H1 (cell line): ENCODE results near the gene RPP14. TPM values are rescaled to one million over a fixed set of nuclear protein-coding genes. Genes with fewer than 3 reads are reported as not detected.

Source experiments
- CTCF ChIA-PET: fragments of 300-600 bp; sonication (Branson Sonifier 250); formaldehyde crosslinking; loops from one replicate; lab custom pipeline; 2021; ENCODE audit not compliant: partially characterized antibody; lab: Charles Lee
- POLR2A ChIA-PET: fragments of 300-600 bp; sonication (Branson Sonifier 250); formaldehyde crosslinking; loops from one replicate; lab custom pipeline; 2021; ENCODE audit warnings: inconsistent platforms; ENCODE audit not compliant: partially characterized antibody; lab: Charles Lee
- DNase-seq, 2 experiments: peaks; one replicate each; pipeline versions ENCODE4 v3.0.0 to v3.0.0-alpha.2; 2010 to 2022; ENCODE audit warnings: low spot score in 2 of 2, low read depth in 1 of 2, mixed read lengths in 1 of 2
- FAIRE-seq: peaks from 2 replicates; lab custom pipeline; 2011; peaks lifted over from hg19 to GRCh38; lab: Jason Lieb, UNC
- H2AFZ ChIP-seq: 2 replicates; pipeline ENCODE4 v1.8.1; 2012; ENCODE audit warnings: low read length, inconsistent platforms
- H2AK5ac ChIP-seq: 2 replicates; pipeline ENCODE4 v1.6.1; 2013; ENCODE audit warnings: low read depth, low read length
- H2BK120ac ChIP-seq: replicated peaks from 2 replicates; pipeline ENCODE3; 2013; ENCODE audit warnings: low read depth, low read length, inconsistent platforms
- H2BK12ac ChIP-seq: 2 replicates; pipeline ENCODE4 v1.6.1; 2013; ENCODE audit warnings: low read depth, low read length
- H2BK15ac ChIP-seq: 2 replicates; pipeline ENCODE4 v1.6.1; 2013; ENCODE audit warnings: low read length
- H2BK20ac ChIP-seq: 2 replicates; pipeline ENCODE4 v1.6.1; 2013; ENCODE audit warnings: low read length
- H2BK5ac ChIP-seq: 2 replicates; pipeline ENCODE4 v1.6.1; 2013; ENCODE audit warnings: low read depth, low read length
- H3K14ac ChIP-seq: 2 replicates; pipeline ENCODE4 v1.6.1; 2013; ENCODE audit warnings: inconsistent platforms; ENCODE audit not compliant: insufficient read length
- H3K18ac ChIP-seq: 2 replicates; pipeline ENCODE4 v1.6.1; 2013; ENCODE audit warnings: low read length; ENCODE audit errors: extremely low read depth
- H3K23ac ChIP-seq: 2 replicates; pipeline ENCODE4 v1.6.1; 2013; ENCODE audit warnings: inconsistent platforms; ENCODE audit not compliant: insufficient read length
- H3K23me2 ChIP-seq: 2 replicates; pipeline ENCODE4 v1.6.1; 2013; ENCODE audit warnings: low read depth, low read length
- H3K27ac ChIP-seq: 2 replicates; pipeline ENCODE4 v1.6.1; 2011; ENCODE audit warnings: low read depth, low read length, inconsistent platforms
- H3K27me3 ChIP-seq, 4 experiments: replicated peaks in 1 of 4; 1 replicate in 1 of 4; 2 replicates in 3 of 4; pipeline versions ENCODE4 v1.6.1 to v1.8.1; 2011 to 2013; ENCODE audit warnings: low read length in 3 of 4, mild to moderate bottlenecking in 3 of 4, inconsistent platforms in 2 of 4, mixed read lengths in 2 of 4, moderate library complexity in 1 of 4; ENCODE audit not compliant: control insufficient read depth in 3 of 4, insufficient read depth in 3 of 4; ENCODE audit errors: extremely low read depth in 1 of 4
- H3K36me3 ChIP-seq, 4 experiments: 2 replicates each; pipeline versions ENCODE4 v1.6.1 to v1.8.1; 2011 to 2013; ENCODE audit warnings: mild to moderate bottlenecking in 4 of 4, low read length in 3 of 4, moderate library complexity in 2 of 4, control low read depth in 1 of 4, inconsistent platforms in 1 of 4; ENCODE audit not compliant: insufficient read depth in 4 of 4, control insufficient read depth in 2 of 4
- H3K4ac ChIP-seq: replicated peaks from 2 replicates; pipeline ENCODE3; 2013; ENCODE audit warnings: low read length, low read depth, mixed read lengths, inconsistent platforms; ENCODE audit not compliant: insufficient read length
- H3K4me1 ChIP-seq, 4 experiments: replicated peaks in 1 of 4; 1 replicate in 1 of 4; 2 replicates in 3 of 4; pipeline versions ENCODE4 v1.6.1 to v1.8.1; 2011 to 2013; ENCODE audit warnings: low read length in 3 of 4, inconsistent platforms in 2 of 4, mixed read lengths in 1 of 4; ENCODE audit not compliant: insufficient read depth in 4 of 4, control insufficient read depth in 3 of 4
- H3K4me2 ChIP-seq, 2 experiments: 2 replicates each; pipeline versions ENCODE4 v1.6.1 to v1.8.1; 2011 to 2013; ENCODE audit warnings: low read depth in 2 of 2, low read length in 2 of 2, control low read depth in 1 of 2, inconsistent platforms in 1 of 2, mild to moderate bottlenecking in 1 of 2; ENCODE audit not compliant: insufficient read depth in 1 of 2
- H3K4me3 ChIP-seq, 4 experiments: fragments of 200-600, 300-600 bp in 1 of 4; sonication (generic), shearing (Covaris generic), sonication (Bioruptor Twin) in 1 of 4; 2 replicates each; pipeline versions ENCODE4 v1.5.1 to v1.8.1; 2011 to 2016; ENCODE audit warnings: low read length in 4 of 4, low read depth in 3 of 4, control low read depth in 2 of 4, inconsistent platforms in 2 of 4, mild to moderate bottlenecking in 2 of 4, mixed read lengths in 1 of 4, moderate library complexity in 1 of 4; ENCODE audit not compliant: insufficient read depth in 2 of 4; ENCODE audit errors: extremely low read depth in 1 of 4
- H3K56ac ChIP-seq: replicated peaks from 2 replicates; pipeline ENCODE3; 2013; ENCODE audit warnings: low read depth, mild to moderate bottlenecking, mixed read lengths, low read length, inconsistent platforms; ENCODE audit not compliant: insufficient read length
- H3K79me1 ChIP-seq: 2 replicates; pipeline ENCODE4 v1.6.1; 2013; ENCODE audit warnings: low read depth, low read length, control low read depth
- H3K79me2 ChIP-seq, 2 experiments: 2 replicates each; pipeline versions ENCODE4 v1.6.1 to v1.8.1; 2012 to 2013; ENCODE audit warnings: low read length in 2 of 2, mild to moderate bottlenecking in 2 of 2, inconsistent platforms in 1 of 2; ENCODE audit not compliant: insufficient read depth in 2 of 2, control insufficient read depth in 1 of 2
- H3K9ac ChIP-seq, 4 experiments: replicated peaks in 1 of 4; 1 replicate in 1 of 4; 2 replicates in 3 of 4; pipeline versions ENCODE4 v1.6.1 to v1.8.1; 2011 to 2013; ENCODE audit warnings: low read depth in 3 of 4, low read length in 3 of 4, control low read depth in 2 of 4, mild to moderate bottlenecking in 2 of 4, moderate library complexity in 2 of 4, inconsistent platforms in 1 of 4; ENCODE audit errors: extremely low read depth in 1 of 4
- H3K9me3 ChIP-seq, 2 experiments: 2 replicates each; pipeline versions ENCODE4 v1.6.1 to v1.8.1; 2012 to 2013; ENCODE audit warnings: mild to moderate bottlenecking in 2 of 2, moderate library complexity in 2 of 2, control low read depth in 1 of 2, inconsistent platforms in 1 of 2, low read depth in 1 of 2, low read length in 1 of 2, mixed read lengths in 1 of 2; ENCODE audit not compliant: insufficient read depth in 2 of 2
- H4K20me1 ChIP-seq, 2 experiments: replicated peaks in 1 of 2; 2 replicates each; pipeline versions ENCODE3 to v1.8.1; 2011 to 2013; ENCODE audit warnings: inconsistent platforms in 2 of 2, low read length in 2 of 2, mild to moderate bottlenecking in 1 of 2; ENCODE audit not compliant: insufficient read depth in 2 of 2, control insufficient read depth in 1 of 2
- H4K5ac ChIP-seq: 2 replicates; pipeline ENCODE4 v1.6.1; 2013; ENCODE audit warnings: low read length, low read depth, mixed read lengths, inconsistent platforms; ENCODE audit not compliant: insufficient read length
- H4K8ac ChIP-seq: 2 replicates; pipeline ENCODE4 v1.8.0; 2013; ENCODE audit warnings: mild to moderate bottlenecking, moderate library complexity, low read length, inconsistent platforms; ENCODE audit not compliant: insufficient read depth; ENCODE audit errors: extremely low read depth
- H4K91ac ChIP-seq: replicated peaks from 2 replicates; pipeline ENCODE3; 2013; ENCODE audit warnings: low read length, mixed read lengths, inconsistent platforms; ENCODE audit not compliant: insufficient read length
- HDAC2 ChIP-seq, 2 experiments: fragments of 300-600 bp in 1 of 2; sonication (generic) in 1 of 2; IDR thresholded peaks; 2 replicates each; pipeline ENCODE4 v1.6.1; 2011 to 2012; ENCODE audit warnings: low read depth in 2 of 2, low read length in 2 of 2, mild to moderate bottlenecking in 2 of 2, moderate library complexity in 2 of 2, borderline replicate concordance in 1 of 2, inconsistent platforms in 1 of 2
- HDAC6 ChIP-seq: IDR thresholded peaks from one replicate; pipeline ENCODE4 v1.7.1; 2012; ENCODE audit warnings: low read depth, mild to moderate bottlenecking, inconsistent platforms, low read length, moderate library complexity
- KDM1A ChIP-seq: fragments of 200-600, 300-600 bp; sonication (generic); IDR thresholded peaks from 2 replicates; pipeline ENCODE4 v1.7.1; 2016; ENCODE audit warnings: mild to moderate bottlenecking, low read length, borderline replicate concordance
- MAFK ChIP-seq: IDR thresholded peaks from 2 replicates; pipeline ENCODE4 v1.6.1; 2012; ENCODE audit warnings: low read depth, mild to moderate bottlenecking, improper control_type of control experiment, low read length
- NRF1 ChIP-seq: IDR thresholded peaks from 2 replicates; pipeline ENCODE4 v1.6.1; 2011; ENCODE audit warnings: mild to moderate bottlenecking, low read depth, low read length, improper control_type of control experiment
- SIN3A ChIP-seq, 2 experiments: IDR thresholded peaks in 1 of 2; conservative IDR thresholded peaks in 1 of 2; 2 replicates each; pipeline ENCODE4 v1.6.1; 2011 to 2012; ENCODE audit warnings: low read length in 2 of 2, improper control_type of control experiment in 1 of 2, low read depth in 1 of 2, mild to moderate bottlenecking in 1 of 2
- SIX5 ChIP-seq: IDR thresholded peaks from 2 replicates; pipeline ENCODE4 v1.6.1; 2011; ENCODE audit warnings: mild to moderate bottlenecking, low read depth, low read length
- TBP ChIP-seq: IDR thresholded peaks from 2 replicates; pipeline ENCODE4 v1.6.1; 2011; ENCODE audit warnings: low read depth, low read length, improper control_type of control experiment
- TCF12 ChIP-seq: IDR thresholded peaks from 2 replicates; pipeline ENCODE4 v1.6.1; 2011; ENCODE audit warnings: low read depth, mild to moderate bottlenecking, low read length
- TEAD4 ChIP-seq: IDR thresholded peaks from 2 replicates; pipeline ENCODE4 v1.6.1; 2012; ENCODE audit warnings: low read depth, low read length, inconsistent platforms, mixed read lengths
- YY1 ChIP-seq: IDR thresholded peaks from 2 replicates; pipeline ENCODE4 v1.6.1; 2011; ENCODE audit warnings: low read depth, mild to moderate bottlenecking, low read length
- WGBS, 2 experiments: shearing (Covaris generic) in 1 of 2; methylation state at CpG; one replicate each; pipeline versions ENCODE4 v1.1.6 to v1.1.7; 2013 to 2015; ENCODE audit warnings: low lambda C conversion rate in 2 of 2, mixed read lengths in 2 of 2, inconsistent platforms in 1 of 2, low coverage in 1 of 2, missing lambda C conversion rate in 1 of 2; ENCODE audit not compliant: insufficient replicate concordance in 2 of 2, insufficient coverage in 1 of 2, insufficient read length in 1 of 2; ENCODE audit errors: extremely low coverage in 1 of 2, missing lambda C conversion rate in 1 of 2; 5-methylcytosine and 5-hydroxymethylcytosine counted together
- polyA plus RNA-seq, 7 experiments: library from polyadenylated mRNA; depleted of rRNA in 3 of 7; stranded (reverse) in 5 of 7; unstranded in 2 of 7; fragments of >200 nt in 5 of 7; fragments of 200-250 nt in 2 of 7; gene quantifications; 1 replicate in 5 of 7; 2 replicates in 1 of 7; 4 replicates in 1 of 7; pipeline versions ENCODE4 v1.2.1 to v1.2.3, GENCODE V29; 2011 to 2013; ENCODE audit warnings: missing spikeins in 2 of 7, mixed read lengths in 2 of 7
- total RNA-seq: library from RNA; stranded (reverse); fragmentation: NEBNext Ultra II Directional; extraction: Animal tissue kit (Norgen Biotek cat#: 25700); gene quantifications from 2 replicates; pipeline ENCODE4 v1.2.1, GENCODE V29; 2021

RPP14 gene
- total and polyA plus RNA-seq, 2 of the 8 experiments (the other 6 are each of a cell fraction or from before 2014, with no cell fraction given): 11.7 to 23.4 TPM

DNA sequence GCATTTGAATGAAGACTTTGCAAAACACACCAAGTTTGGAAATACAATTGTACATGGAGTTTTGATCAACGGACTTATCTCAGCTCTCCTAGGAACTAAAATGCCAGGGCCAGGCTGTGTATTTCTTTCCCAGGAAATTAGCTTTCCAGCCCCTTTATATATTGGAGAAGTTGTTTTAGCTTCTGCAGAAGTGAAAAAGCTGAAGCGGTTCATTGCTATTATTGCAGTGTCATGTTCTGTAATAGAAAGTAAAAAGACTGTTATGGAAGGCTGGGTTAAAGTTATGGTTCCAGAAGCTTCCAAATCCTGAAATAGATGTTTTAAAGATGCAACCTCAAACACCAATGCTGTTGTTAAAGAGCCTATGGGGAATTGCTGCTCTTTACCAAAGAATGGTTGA, 11.8 kb downstream of the RPP14 start:
- Histone ChIP-seq H3K4me3 (no peak overlapping the region), H3K27me3 (no peaks in the 10 kb centered on the region), H2BK120ac (no peak overlapping the region), H4K20me1 (peaks cover 0 to 6% of the 10 kb centered on the region in 2 experiments), H3K56ac (no peak overlapping the region), H2AFZ (no peak overlapping the region), H3K9me3 (no peaks in the 10 kb centered on the region), H3K18ac (no peak overlapping the region), H3K4me1 (peaks cover 0 to 9% (median 9%) of the 10 kb centered on the region in 4 experiments; a peak in 5 of 7 replicates), H3K27ac (no peak overlapping the region), H3K23ac (no peak overlapping the region), H4K8ac (no peak overlapping the region), H4K5ac (no peak overlapping the region), H3K79me1 (no peaks in the 10 kb centered on the region; the same call in 1 of the 2 replicates), H3K4me2 (no peak overlapping the region), H2BK5ac (no peak overlapping the region), H3K79me2 (peaks cover 0 to 4% of the 10 kb centered on the region in 2 experiments; a peak in 2 of 4 replicates), H3K23me2 (no peaks in the 10 kb centered on the region), H2AK5ac (no peak overlapping the region), H3K14ac (no peak overlapping the region), H3K36me3 (peaks cover 9 to 58% (median 31%) of the 10 kb centered on the region in 4 experiments), H3K4ac (no peak overlapping the region), H2BK15ac (no peak overlapping the region), H2BK12ac (no peak overlapping the region), H4K91ac (no peak overlapping the region), H2BK20ac (no peak overlapping the region), H3K9ac (no peak overlapping the region)
- ChIA-PET CTCF (interaction anchor here (0.6 to 12.7 kb wide), 6 partner anchors 8 to 100 kb away, joined by 3 to 104 read pairs (median 4); partner anchors contain the start of genes HTD2 and RPP14), POLR2A (interaction anchor here (1.6 to 9.0 kb wide), 3 partner anchors 10 to 95 kb away, joined by 3 to 64 read pairs (median 7); partner anchors contain the start of genes HTD2 and RPP14)
- no peak for DNase-seq
- no peak for FAIRE-seq
- WGBS, 2 experiments: 92% methylated on average over 2 of the region's 2 CpGs; no CpG with 5 or more reads in 1 of the 2 experiments
- TF ChIP-seq HDAC6 (no peak), MAFK (no peak), HDAC2 (IDR thresholded peaks at IDR 0.05; ENCODE audit: borderline replicate concordance in 1 of 2, low read depth in 2 of 2, low read length in 2 of 2) (no peak), TBP (no peak), TCF12 (no peak), SIX5 (no peak), NRF1 (no peak), KDM1A (no peak), TEAD4 (no peak), SIN3A (conservative IDR thresholded peaks at IDR 0.05 in 1 of 2, IDR thresholded peaks at IDR 0.05 in 1 of 2; ENCODE audit: low read depth in 1 of 2, low read length in 2 of 2) (no peak), YY1 (no peak)
